SK-MEL-5 (cell line): ENCODE data around the gene SH3BP4. TPM values are rescaled to one million over a fixed set of nuclear protein-coding genes. Genes with fewer than 3 reads are reported as not detected.
"Not testable (repeated sequence)": the region's sequence is repeated elsewhere in the genome, so short reads cannot be mapped to it uniquely, and the experiment has no call there.

Experiments used
- DNase-seq: peaks from one replicate; pipeline ENCODE4 v3.0.0-alpha.2; 2016; ENCODE audit warnings: low read depth, low spot score
- in situ Hi-C: cut with HindIII; loops from 2 replicates; pipeline ENCODE4 v1.10.0; 2016; ENCODE audit warnings: low sequenced_read_pairs, high pct_unique_total_duplicates, low pct_unique_long_range_greater_than_20kb
- total RNA-seq: library from RNA; depleted of rRNA; stranded (reverse); fragments of >200 nt; shearing (Covaris generic); gene quantifications from 2 replicates; pipeline ENCODE4 v1.2.3, GENCODE V29; 2014

The SH3BP4 gene
- total RNA-seq, 1 experiment from 2014 or later = 116 TPM

DNA sequence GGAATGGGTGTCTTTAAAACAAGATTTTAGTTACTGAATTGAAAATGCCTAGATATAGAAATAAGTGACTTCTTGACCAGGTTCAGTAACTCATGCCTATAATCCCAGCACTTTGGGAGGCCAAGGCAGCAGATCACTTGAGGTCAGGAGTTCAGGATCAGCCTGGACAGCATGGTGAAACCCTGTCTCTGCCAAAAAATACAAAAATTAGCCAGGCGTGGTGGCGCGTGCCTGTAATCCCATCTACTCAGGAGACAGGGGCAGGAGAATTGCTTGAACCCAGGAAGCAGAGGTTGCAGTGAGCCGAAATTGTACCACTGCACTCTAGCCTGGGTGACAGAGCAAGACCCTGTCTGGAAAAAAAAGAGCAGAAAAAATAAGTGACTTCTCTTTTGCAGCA, 68.3 kb downstream of the SH3BP4 start:
- DNase-seq, in situ Hi-C loops: not testable (repeated sequence)

DNA sequence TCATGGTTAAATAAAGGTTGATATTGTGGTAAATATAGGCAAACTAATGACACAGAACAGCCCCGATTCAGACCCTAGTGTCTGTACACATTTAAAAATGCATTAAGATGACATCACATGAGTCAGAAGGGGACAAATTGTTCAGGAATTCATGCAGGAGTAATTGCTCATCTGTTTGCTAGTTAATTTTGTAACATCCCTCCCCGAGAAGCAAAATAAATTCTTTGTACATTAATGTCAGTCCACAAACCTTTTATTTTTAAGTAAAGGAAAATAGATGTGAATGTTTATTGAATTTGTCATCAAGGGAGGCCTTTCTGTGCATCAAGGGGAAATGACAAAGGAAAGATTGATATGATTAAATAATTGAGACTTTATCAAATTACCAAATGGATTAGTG, 69.9 kb downstream of the SH3BP4 start:
- in situ Hi-C loops = no loop called here
- DNase-seq = no peak

DNA sequence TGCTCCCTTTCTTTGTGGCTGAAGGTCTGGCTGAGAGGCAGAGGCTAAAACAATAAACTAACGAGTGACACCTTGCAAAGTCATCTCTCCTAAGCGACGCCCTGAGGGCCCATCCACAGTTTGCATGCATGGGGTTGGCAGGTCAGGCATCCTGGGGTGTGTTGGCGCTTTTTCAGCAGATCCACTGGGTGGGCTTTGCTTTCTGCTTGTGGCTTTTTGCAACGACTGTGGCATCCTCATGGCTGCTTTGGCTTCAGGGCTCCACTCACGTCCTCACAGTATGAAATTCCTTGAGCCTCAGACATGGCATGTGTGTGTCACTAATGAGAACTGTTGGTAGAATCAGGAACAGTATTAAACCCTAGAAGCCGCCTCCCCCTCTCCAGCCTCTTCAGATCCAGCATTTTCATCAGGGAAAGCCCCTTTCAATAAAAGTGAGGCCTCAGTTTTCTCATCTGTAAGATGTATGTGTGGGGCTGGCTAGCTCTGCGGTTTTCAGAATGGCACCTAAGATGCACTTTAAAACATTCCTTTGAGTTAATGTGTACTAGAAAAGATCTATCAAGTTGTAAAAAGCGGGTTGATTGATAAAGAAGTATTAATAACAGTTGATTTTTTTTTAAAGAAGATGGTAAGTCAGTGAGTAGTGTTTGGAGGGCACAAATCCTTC, 72.5 kb downstream of the SH3BP4 start:
- DNase-seq = no peak
- in situ Hi-C loops = no loop called here

GRCh38 chr2:235024931-235025773, 73.3 kb downstream of the SH3BP4 start:
- in situ Hi-C loops = no loop called here
- DNase-seq = no peak

DNA sequence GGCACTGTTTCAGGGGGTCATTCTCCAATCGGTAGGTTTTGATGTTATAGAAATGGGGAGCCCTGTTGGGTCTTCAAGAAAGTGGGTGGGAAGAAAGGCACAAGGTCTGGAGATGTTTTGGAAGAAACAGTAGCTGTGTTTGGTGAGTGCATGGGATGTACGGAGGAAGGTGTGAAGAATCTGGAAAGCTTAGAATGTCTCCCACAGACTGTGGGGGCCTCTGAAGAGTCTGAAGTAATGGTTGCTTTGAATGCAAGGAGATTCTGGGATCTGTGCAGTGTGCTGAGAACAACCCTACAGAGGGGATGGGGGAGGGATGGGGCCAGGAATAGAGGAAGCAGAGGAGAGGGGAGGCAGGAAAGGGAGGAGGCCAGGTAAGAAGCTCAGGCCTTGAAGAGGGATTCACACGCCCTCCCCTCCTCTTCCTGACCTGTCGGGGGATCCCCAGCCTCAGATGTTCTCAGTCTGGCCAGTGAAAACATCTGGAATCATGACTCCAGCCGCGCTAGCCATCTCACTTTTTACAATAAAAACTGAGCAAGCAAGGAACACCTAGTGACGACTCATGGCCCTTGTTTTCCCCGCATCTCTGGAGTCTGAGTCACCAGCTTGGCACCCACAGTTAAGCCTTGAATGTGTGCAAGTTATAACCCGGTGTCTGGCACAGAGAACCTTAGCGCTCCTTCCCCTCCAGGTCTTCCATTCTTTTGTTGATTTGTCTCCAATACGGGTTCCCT, 74.2 kb downstream of the SH3BP4 start:
- DNase-seq = no peak
- in situ Hi-C loops = no loop called here

GRCh38 chr2:235026649-235027557, 75.1 kb downstream of the SH3BP4 start:
- no peak for DNase-seq
- in situ Hi-C loops = no loop called here

DNA sequence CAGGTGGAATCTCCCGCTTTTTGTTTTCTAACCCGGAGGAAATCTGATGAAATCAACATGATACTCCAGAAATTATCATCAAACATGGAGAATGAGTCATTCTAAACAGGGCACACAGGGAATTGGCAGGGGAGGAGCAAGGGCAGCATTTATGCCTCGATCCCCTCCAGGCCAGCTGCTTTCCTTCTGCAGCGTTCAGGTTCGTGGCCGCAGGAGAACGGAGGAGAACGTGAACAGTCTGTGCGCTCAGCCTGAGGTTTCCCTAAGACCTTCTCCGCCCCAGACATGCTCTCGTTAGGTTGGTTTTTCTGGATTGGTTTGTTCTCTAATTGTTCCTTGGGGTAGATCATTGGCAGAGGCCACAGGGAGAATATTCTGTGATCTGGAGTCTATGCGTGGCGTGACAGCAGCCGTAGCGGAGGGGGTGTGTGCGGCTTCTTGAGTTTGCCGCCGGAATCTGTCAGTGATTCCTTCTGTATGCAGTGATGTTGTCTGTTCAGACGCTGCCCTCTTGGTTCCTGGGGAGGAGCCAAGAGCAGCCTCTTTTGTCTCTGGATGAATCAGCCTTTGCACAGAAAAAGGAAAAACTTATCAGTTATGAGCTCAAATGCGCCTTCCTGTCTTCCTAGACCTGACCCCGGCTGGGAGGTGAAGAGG, 75.9 kb downstream of the SH3BP4 start:
- no peak for DNase-seq
- in situ Hi-C loops = no loop called here

DNA sequence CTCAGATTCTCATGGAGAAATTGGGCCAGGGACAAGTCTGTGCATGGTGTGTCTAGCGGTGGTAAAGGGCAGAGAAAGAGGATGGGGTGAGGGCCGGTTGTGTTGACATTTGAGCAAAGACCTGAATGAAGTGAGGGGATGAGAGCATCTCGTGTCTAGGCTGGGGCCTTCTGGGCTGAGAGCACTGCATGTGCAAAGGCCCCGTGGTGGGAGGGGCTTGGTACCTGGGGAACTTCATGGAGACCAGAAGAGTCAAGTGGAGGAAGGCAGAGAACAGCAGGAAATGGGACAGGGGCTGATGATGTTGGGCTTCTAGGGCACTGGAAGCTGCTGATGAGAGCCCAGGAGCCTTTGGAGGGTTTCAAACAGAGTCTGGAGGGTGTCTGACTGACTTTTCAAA, 76.8 kb downstream of the SH3BP4 start:
- no peak for DNase-seq
- in situ Hi-C loops = no loop called here

DNA sequence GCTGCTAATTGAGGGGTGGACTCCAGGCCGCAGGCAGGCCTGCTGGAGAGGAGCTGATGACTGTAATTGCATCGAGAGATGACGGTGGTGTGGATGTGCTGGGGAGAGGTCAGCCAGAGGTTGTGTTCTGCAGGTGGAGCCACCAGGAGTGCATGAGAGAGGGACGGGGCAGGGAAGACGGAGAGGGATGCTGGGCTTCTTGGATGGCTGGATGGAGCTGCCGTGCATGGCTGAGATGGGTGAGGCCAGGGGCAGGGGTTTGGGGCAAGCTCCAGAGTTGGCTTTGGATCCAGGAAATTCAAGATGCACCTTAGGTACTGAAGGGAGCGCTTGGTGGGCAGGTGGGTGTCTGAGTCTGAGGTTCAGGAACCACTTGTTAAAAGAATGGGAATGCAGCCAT, 77.2 kb downstream of the SH3BP4 start:
- in situ Hi-C loops = no loop called here
- no peak for DNase-seq

DNA sequence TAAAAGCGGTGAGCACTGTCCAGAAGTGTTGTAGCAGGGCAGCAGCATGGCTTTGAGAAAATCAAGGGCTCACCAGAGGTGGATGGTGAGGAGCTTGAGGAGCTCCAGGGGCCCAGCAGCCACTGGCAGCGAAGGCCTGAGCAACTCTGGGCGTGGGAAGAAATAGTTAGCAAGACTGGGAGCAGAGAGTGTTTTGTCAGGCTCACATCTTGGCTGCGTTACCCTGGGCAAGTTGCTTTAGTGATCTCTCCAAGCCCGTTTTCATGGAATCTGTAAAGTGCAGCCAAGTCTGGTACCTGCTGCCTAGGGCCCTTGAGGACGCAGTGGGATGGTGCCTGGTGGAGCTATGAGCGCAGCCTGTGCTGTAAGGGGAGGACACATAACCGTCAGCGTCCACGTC, 78.3 kb downstream of the SH3BP4 start:
- in situ Hi-C loops = no loop called here
- no peak for DNase-seq

GRCh38 chr2:235030936-235031335, 79.1 kb downstream of the SH3BP4 start:
- in situ Hi-C loops = no loop called here
- no peak for DNase-seq

- no peak for DNase-seq
- in situ Hi-C loops = no loop called here
Measured at GRCh38 chr2:235031686-235032373, 80.0 kb downstream of the SH3BP4 start.

DNA sequence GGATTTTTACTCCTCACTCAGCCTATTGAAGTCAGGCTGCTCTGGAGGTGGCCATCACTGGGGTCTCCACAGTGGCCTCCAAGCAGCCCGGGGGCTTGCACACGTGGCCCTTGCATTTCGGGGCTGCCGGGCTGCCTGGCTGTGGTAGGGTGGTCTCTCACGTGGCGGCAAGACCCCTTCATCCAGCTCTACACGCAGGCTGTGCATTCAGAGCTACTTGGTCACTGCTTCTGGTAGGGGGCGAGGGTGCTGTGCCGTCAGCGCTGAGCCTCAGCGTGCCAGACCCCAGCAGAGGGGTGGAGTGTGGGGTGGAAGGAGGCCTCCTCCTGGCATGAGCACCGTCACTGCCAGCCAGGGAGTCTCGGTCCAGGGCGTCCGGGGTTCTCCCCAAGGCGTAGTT, 80.6 kb downstream of the SH3BP4 start:
- in situ Hi-C loops = no loop called here
- no peak for DNase-seq

DNA sequence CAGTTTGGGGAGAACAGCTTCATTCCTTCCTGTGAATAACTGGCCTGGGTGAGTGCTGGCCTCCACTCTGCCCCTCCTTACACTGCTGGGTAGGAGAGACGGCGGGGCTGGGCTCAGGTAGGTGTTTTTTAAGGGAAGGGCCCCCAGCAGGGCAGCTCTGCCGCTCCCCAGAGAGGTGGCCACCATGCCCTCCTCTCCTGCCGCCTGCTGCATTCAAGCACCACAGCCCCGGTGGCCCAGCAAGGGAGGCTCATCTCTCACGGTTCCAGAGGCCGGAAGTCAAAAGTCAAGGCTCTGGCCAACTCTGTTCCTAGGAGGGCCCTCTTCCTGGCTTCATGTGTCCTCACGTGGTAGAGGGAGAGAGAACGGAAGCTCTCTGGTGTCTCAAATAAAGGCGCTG, 81.1 kb downstream of the SH3BP4 start:
- in situ Hi-C loops = no loop called here
- DNase-seq = no peak

DNA sequence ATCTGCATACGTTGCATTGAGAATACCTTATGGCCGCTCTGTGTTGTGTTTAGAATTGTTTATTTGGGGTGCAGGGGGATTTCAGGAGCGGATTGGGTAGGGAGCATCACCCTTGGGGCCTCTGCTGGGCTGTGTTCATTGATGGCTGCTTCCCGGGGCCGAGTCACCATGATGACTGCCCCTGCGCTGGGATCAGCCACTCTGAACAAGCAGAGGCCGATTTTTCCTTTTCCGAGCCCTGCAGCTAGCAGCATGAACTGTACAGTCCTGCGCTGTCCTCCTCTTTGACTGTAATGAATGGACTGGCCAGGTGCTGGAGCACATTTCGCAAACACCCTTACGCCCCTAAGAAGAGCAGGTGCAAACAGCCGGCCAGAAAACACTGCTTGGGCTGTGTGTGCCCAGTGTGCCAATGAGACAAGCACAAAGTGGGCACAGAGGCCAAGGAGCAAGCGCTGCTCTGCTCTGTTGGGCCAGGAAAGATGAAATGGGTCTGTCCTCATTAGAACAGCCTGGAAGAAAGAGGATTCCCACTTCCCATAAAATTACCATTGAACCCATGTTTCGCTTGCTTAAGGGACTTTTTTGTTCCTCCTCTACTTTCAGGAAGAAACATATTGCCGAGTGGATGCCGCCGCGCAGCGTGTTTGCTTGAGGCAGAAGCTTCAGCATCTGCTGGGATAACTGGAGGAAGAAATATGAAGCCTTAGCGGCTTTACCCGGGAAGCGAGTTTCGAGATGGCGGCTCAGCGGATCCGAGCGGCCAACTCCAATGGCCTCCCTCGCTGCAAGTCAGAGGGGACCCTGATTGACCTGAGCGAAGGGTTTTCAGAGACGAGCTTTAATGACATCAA, 82.7 kb downstream of the SH3BP4 start:
- no peak for DNase-seq

More for the DNA sequence above, 82.7 kb downstream of the SH3BP4 start:
- in situ Hi-C loops = no loop called here
